Hepatocyte (in vitro differentiated cells): Measurements from ENCODE around the gene HIPK4. TPM values are rescaled to one million over a fixed set of nuclear protein-coding genes. Genes with fewer than 3 reads are reported as not detected.
A peak's percentile ranks its signal among the peaks of the same experiment; 100 is the strongest.

ENCODE experiments used
- DNase-seq: peaks from one replicate; pipeline ENCODE4 v3.0.0-alpha.2; 2016; ENCODE audit warnings: low spot score
- H2AFZ ChIP-seq: fragments of 200-600 bp; sonication (generic); 2 replicates; pipeline ENCODE4 v1.6.0; 2016; ENCODE audit warnings: antibody characterized with exemption, mild to moderate bottlenecking
- H3K27ac ChIP-seq: fragments of 200-600 bp; sonication (generic); 2 replicates; pipeline ENCODE4 v1.5.1; 2016; ENCODE audit warnings: mild to moderate bottlenecking
- H3K27me3 ChIP-seq: fragments of 200-600 bp; sonication (generic); 2 replicates; pipeline ENCODE4 v1.6.1; 2016
- H3K36me3 ChIP-seq: fragments of 200-600 bp; sonication (generic); replicated peaks from 2 replicates; pipeline ENCODE4 v1.5.1; 2016; ENCODE audit warnings: low read depth; ENCODE audit not compliant: insufficient read depth
- H3K4me1 ChIP-seq: fragments of 200-600 bp; sonication (generic); 2 replicates; pipeline ENCODE4 v1.5.1; 2016; ENCODE audit warnings: mild to moderate bottlenecking, moderate library complexity; ENCODE audit not compliant: insufficient read depth
- H3K4me2 ChIP-seq: fragments of 200-600 bp; sonication (generic); 2 replicates; pipeline ENCODE4 v1.6.0; 2016
- H3K4me3 ChIP-seq: fragments of 200-600 bp; sonication (generic); 2 replicates; pipeline ENCODE4 v1.5.1; 2016; ENCODE audit warnings: mild to moderate bottlenecking
- H3K79me2 ChIP-seq: fragments of 200-600 bp; sonication (generic); 2 replicates; pipeline ENCODE4 v1.6.0; 2017; ENCODE audit warnings: mild to moderate bottlenecking
- H3K9me2 ChIP-seq: fragments of 200-600 bp; sonication (generic); replicated peaks from 2 replicates; pipeline ENCODE4 v1.6.0; 2017; ENCODE audit warnings: mild to moderate bottlenecking; ENCODE audit not compliant: insufficient read depth
- H3K9me3 ChIP-seq: fragments of 200-600 bp; sonication (generic); 2 replicates; pipeline ENCODE4 v1.5.1; 2016; ENCODE audit warnings: low read depth, mild to moderate bottlenecking
- H4K20me1 ChIP-seq: fragments of 200-600 bp; sonication (generic); 2 replicates; pipeline ENCODE4 v1.6.0; 2016; ENCODE audit warnings: mild to moderate bottlenecking; ENCODE audit not compliant: insufficient read depth, poor library complexity, severe bottlenecking
- EZH2 ChIP-seq: fragments of 200-600 bp; sonication (generic); IDR thresholded peaks from 2 replicates; pipeline ENCODE4 v1.6.1; 2016; ENCODE audit warnings: antibody characterized with exemption, mild to moderate bottlenecking, borderline replicate concordance
- EZH2phosphoT487 ChIP-seq: fragments of 200-600 bp; sonication (generic); IDR thresholded peaks from one replicate; pipeline ENCODE4 v1.6.1; 2018; ENCODE audit warnings: antibody characterized with exemption, mild to moderate bottlenecking, low read depth, moderate library complexity; ENCODE audit not compliant: unreplicated experiment, severe bottlenecking
- WGBS: methylation state at CpG from one replicate; pipeline ENCODE4 v1.1.6; 2016; ENCODE audit warnings: low lambda C conversion rate; ENCODE audit errors: missing lambda C conversion rate; 5-methylcytosine and 5-hydroxymethylcytosine counted together
- polyA plus RNA-seq: library from polyadenylated mRNA; unstranded; fragments of >200 nt; fragmentation: Nextera tagmentation; extraction: Ambion mirVana; gene quantifications from 2 replicates; pipeline ENCODE4 v1.2.1, GENCODE V29; 2016
- total RNA-seq: library from RNA; depleted of rRNA; stranded (reverse); fragments of >200 nt; gene quantifications from 2 replicates; pipeline ENCODE4 v1.2.3, GENCODE V29; 2014
- TF ChIP-seq, protein P1 (sequence below): fragments of 200-600 bp; sonication (generic); IDR thresholded peaks from 2 replicates; pipeline ENCODE4 v1.5.1; 2016; ENCODE audit warnings: antibody characterized with exemption, mild to moderate bottlenecking; ENCODE audit not compliant: poor library complexity

The HIPK4 gene
- total and polyA plus RNA-seq, 2 experiments from 2014 or later, result 0.07 to 0.13 TPM

DNA sequence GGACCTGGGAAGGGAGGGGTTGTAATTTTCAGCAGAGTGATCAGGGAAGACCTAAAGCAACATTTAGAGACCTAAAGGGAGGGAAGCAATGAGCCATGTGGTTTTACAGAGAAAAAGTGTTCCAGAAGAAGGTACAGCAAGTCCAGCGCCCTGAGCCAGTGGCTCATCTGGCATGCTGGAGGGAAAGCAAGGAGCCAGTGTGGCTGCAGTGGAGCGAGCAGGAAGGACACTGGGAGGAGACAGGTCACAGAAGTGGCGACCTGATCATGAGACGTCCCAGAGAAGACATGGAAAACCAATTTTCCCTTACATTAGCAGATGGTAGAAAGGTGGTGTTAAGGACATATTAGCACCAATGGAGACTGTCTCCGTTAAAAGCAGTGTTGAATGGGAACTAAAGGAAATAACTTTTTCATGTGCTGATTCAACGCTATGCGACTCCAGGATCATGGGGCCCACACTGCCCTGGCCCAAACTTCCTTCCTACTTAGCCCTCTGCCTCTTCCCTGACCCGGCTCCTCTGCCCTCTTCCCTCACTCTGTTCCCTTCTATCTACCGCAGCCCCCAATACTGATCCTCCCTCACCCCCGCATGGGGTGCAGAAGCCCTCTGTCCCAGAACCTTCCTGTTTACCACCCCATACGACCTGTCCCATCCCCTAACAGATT lies 47.2 kb downstream of the HIPK4 start:
- no peaks in the 10 kb centered on the region for H3K9me2 ChIP-seq
- H3K4me1 ChIP-seq, result peaks cover 7% of the 10 kb centered on the region
- H3K27me3 ChIP-seq, result no peaks in the 10 kb centered on the region
- no peak overlapping the region for H2AFZ ChIP-seq
- TF ChIP-seq EZH2phosphoT487 (no peak), EZH2 (no peak)
- TF ChIP-seq, protein P1, sequence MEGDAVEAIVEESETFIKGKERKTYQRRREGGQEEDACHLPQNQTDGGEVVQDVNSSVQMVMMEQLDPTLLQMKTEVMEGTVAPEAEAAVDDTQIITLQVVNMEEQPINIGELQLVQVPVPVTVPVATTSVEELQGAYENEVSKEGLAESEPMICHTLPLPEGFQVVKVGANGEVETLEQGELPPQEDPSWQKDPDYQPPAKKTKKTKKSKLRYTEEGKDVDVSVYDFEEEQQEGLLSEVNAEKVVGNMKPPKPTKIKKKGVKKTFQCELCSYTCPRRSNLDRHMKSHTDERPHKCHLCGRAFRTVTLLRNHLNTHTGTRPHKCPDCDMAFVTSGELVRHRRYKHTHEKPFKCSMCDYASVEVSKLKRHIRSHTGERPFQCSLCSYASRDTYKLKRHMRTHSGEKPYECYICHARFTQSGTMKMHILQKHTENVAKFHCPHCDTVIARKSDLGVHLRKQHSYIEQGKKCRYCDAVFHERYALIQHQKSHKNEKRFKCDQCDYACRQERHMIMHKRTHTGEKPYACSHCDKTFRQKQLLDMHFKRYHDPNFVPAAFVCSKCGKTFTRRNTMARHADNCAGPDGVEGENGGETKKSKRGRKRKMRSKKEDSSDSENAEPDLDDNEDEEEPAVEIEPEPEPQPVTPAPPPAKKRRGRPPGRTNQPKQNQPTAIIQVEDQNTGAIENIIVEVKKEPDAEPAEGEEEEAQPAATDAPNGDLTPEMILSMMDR, result no peak
- no peaks in the 10 kb centered on the region for H4K20me1 ChIP-seq
- H3K27ac ChIP-seq, result no peak overlapping the region
- 96% methylated on average over 11 of the region's 11 CpGs for WGBS
- H3K9me3 ChIP-seq, result no peaks in the 10 kb centered on the region
- no peak overlapping the region for H3K4me3 ChIP-seq
- no peak for DNase-seq
- no peaks in the 10 kb centered on the region for H3K36me3 ChIP-seq
- peaks cover 48% of the 10 kb centered on the region for H3K79me2 ChIP-seq
- no peak overlapping the region for H3K4me2 ChIP-seq

DNA sequence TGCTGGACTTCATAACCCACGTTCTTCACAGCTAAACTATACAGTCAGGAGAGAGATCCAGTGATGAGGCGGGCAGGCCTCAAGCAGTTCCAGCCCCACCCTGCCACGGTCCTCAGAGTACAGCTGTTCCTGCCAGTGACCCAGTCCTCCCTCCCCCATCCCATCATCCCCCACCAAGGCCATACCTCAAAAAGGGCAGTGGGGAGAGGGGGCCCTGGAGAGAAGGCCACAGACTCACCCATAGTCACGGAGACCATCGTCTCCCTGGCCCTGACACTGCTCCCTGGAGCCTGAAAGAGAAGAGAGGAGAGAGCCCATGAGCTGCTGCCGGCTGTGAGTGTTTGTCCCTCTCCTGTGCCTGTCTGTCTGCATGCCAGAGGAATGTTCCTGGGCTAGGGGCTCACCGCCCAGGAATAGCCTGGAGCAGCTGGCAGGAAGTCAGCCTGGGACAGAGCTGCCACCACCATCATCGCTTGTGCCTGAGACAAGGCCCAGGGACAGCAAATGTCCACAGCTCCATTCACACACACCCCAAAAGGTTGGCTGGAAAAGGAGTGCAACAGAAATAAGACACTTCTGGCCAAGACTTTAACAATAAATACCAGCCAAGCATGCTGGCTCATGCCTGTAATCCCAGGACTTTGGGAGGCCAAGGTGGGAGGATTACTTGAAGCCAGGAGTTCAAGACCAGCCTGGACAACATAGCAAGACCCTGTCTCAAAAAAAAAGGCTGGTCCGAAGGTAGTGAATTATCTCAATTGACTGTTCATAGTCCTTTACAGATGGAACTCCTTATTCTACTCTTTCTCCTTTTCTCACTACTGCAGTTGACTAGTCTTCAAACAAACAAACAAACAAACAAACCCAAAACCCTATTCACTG lies 48.1 kb downstream of the HIPK4 start:
- Histone ChIP-seq H4K20me1 (no peaks in the 10 kb centered on the region), H3K4me1 (no peaks in the 10 kb centered on the region), H3K27me3 (no peaks in the 10 kb centered on the region), H3K36me3 (no peaks in the 10 kb centered on the region), H3K9me3 (no peaks in the 10 kb centered on the region), H3K4me3 (no peak overlapping the region), H3K9me2 (no peaks in the 10 kb centered on the region), H3K27ac (peak overlapping the region; percentile 51), H2AFZ (no peak overlapping the region), H3K79me2 (peaks cover 39% of the 10 kb centered on the region), H3K4me2 (no peak overlapping the region)
- 84% methylated on average over 9 of the region's 9 CpGs for WGBS
- TF ChIP-seq, protein P1, result no peak
- TF ChIP-seq EZH2 (no peak), EZH2phosphoT487 (no peak)
- no peak for DNase-seq

DNA sequence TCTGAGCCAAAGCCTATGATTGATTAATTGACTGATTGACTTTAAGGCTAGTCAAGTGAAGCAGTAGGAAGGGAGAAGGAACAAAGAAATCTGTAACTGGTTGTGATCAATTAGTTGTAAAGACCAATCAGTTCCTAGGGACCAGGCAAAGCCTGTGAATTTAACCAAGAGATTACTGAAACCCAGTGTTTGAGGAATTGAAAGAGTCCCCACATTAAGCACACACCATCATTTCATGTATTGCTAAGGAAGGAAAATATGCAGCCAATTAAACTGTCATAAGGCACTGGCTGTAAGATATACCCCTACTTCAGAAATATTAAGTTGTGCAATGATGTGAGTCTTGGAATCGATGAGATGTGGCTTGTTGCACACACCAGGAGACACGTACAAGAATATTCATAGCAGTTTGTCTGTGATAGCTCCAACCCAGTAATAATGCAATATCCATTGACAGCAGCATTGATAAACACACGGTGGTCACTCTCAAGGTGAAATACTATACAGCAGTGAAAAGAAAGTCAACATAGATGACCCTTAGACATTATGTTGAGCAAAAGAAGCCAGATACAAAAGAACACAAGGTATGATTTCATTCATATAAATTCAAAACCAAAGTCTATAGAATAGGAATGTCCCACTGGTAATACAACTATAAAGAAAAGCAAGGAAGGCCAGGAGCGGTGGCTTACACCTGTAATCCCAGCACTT lies 50.8 kb downstream of the HIPK4 start:
- no peak overlapping the region for H3K4me2 ChIP-seq

More for the DNA sequence above, 50.8 kb downstream of the HIPK4 start:
- Histone ChIP-seq H3K79me2 (peaks cover 20% of the 10 kb centered on the region), H3K27me3 (no peaks in the 10 kb centered on the region), H3K4me1 (no peaks in the 10 kb centered on the region), H3K4me3 (no peak overlapping the region), H4K20me1 (no peaks in the 10 kb centered on the region), H2AFZ (no peak overlapping the region), H3K9me3 (no peaks in the 10 kb centered on the region), H3K36me3 (no peaks in the 10 kb centered on the region), H3K9me2 (no peaks in the 10 kb centered on the region), H3K27ac (no peak overlapping the region)
- no peak for TF ChIP-seq EZH2phosphoT487
- TF ChIP-seq, protein P1, result no peak
- TF ChIP-seq EZH2, result no peak
- no peak for DNase-seq
- 98% methylated on average over 4 of the region's 4 CpGs for WGBS
